WERI-Rb-1 (cell line): ENCODE data around the gene PALB2.

ENCODE experiments used
- DNase-seq: peaks from one replicate; pipeline ENCODE4 v3.0.0-alpha.2; 2020
- H3K27ac ChIP-seq: fragments of 250-450 bp; sonication (Bioruptor Pico); 2 replicates; pipeline ENCODE4 v1.5.1; 2020; ENCODE audit warnings: mild to moderate bottlenecking, moderate library complexity
- H3K27me3 ChIP-seq: fragments of 250-450 bp; sonication (Bioruptor Pico); 2 replicates; pipeline ENCODE4 v1.5.1; 2021; ENCODE audit warnings: mild to moderate bottlenecking, low read depth, moderate library complexity; ENCODE audit not compliant: insufficient read depth, severe bottlenecking
- H3K36me3 ChIP-seq: fragments of 250-450 bp; sonication (Bioruptor Pico); 2 replicates; pipeline ENCODE4 v1.5.1; 2020; ENCODE audit warnings: mild to moderate bottlenecking, moderate library complexity
- H3K4me3 ChIP-seq: 2 replicates; pipeline ENCODE4 v1.5.1; 2011; ENCODE audit warnings: low read depth, mild to moderate bottlenecking, control low read depth, low read length
- H3K9me3 ChIP-seq: fragments of 250-450 bp; sonication (Bioruptor Pico); 2 replicates; pipeline ENCODE4 v1.5.1; 2021; ENCODE audit warnings: mild to moderate bottlenecking, moderate library complexity; ENCODE audit not compliant: severe bottlenecking
- CTCF ChIP-seq: IDR thresholded peaks from 2 replicates; pipeline ENCODE4 v1.5.1; 2011; ENCODE audit warnings: low read depth, mild to moderate bottlenecking, control low read depth, inconsistent platforms, low read length

Gene PALB2

DNA sequence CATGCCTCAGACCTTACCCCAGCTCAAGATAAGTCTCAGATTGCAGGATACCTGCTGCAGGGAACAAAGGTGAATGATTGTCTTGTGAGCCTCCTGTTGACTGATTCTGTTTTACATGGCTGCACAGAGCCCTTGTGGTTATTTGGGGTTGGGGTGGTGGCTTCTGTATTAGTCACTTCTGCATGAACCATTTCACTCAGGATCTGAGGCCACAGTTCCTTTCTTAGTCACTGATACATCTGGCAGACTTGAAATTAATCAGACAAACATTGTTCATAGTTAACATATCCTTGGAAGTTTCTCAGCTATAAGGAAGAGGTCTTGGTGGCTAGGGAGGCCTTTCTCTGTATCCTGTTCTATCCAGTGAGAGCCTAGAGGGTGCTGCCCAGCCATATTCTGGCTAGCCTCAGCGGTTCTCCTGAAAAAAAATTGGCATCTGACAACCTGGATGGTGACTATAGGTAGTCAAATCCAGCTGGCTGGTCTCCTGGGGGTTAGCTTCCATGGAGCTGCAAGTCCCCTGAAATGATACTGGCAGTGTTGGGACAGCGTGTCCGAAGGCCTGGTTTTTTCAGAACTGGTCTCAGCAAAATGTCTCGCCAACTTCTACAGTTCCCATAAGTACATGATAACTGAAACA lies 29.1 kb upstream of the PALB2 start:
- Histone ChIP-seq H3K9me3 (no peaks in the 10 kb centered on the region), H3K27me3 (no peaks in the 10 kb centered on the region), H3K27ac (no peak overlapping the region), H3K4me3 (no peak overlapping the region), H3K36me3 (peaks cover 70% of the 10 kb centered on the region)
- TF ChIP-seq CTCF, result no peak
- no peak for DNase-seq

- no peaks in the 10 kb centered on the region for H3K27me3 ChIP-seq
- peaks cover 84% of the 10 kb centered on the region for H3K36me3 ChIP-seq
- H3K9me3 ChIP-seq, result no peaks in the 10 kb centered on the region
- no peak for TF ChIP-seq CTCF
- H3K27ac ChIP-seq, result no peak overlapping the region
- no peak overlapping the region for H3K4me3 ChIP-seq
- no peak for DNase-seq
Observed at GRCh38 chr16:23668873-23669272, 27.8 kb upstream of the PALB2 start.

DNA sequence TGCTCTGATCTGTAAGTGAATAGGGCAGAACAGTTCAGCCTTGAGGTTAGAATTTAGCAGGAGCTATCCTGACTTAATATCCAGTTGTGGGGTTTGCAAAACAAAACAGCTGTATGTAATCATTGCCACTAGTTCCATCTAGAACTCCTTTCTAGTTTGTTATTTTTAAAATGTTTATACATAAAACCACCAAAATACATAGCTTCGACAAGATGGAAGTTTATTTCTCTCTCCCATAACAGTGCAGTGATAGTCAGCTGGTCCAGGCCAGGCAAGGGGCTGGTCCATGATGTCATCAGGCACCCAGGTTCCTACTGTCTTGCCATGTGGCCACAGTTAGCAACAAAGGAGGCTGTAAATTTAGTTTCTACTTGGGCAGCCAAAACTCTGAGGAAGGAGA lies 27.1 kb upstream of the PALB2 start:
- H3K27ac ChIP-seq, result no peak overlapping the region
- no peaks in the 10 kb centered on the region for H3K27me3 ChIP-seq
- no peak for TF ChIP-seq CTCF
- no peak overlapping the region for H3K4me3 ChIP-seq
- H3K36me3 ChIP-seq, result peaks cover 90% of the 10 kb centered on the region
- DNase-seq, result no peak
- no peaks in the 10 kb centered on the region for H3K9me3 ChIP-seq

- no peaks in the 10 kb centered on the region for H3K27me3 ChIP-seq
- peaks cover 96% of the 10 kb centered on the region for H3K36me3 ChIP-seq
- H3K27ac ChIP-seq, result no peak overlapping the region
- no peak for DNase-seq
- TF ChIP-seq CTCF, result no peak
- no peaks in the 10 kb centered on the region for H3K9me3 ChIP-seq
- H3K4me3 ChIP-seq, result no peak overlapping the region
Observed at GRCh38 chr16:23667355-23667659, 26.2 kb upstream of the PALB2 start.

GRCh38 chr16:23666571-23667354 lies 25.7 kb upstream of the PALB2 start:
- TF ChIP-seq CTCF, result no peak
- no peak overlapping the region for H3K4me3 ChIP-seq
- peak overlapping the region; percentile 28; the same call in 1 of the 2 replicates for H3K27ac ChIP-seq
- no peaks in the 10 kb centered on the region for H3K27me3 ChIP-seq
- no peaks in the 10 kb centered on the region for H3K9me3 ChIP-seq
- no peak for DNase-seq
- peaks cover 96% of the 10 kb centered on the region for H3K36me3 ChIP-seq
